AG09319 (cell line): ENCODE results near the gene PIK3C2G.

Experiments used
- DNase-seq: peaks from one replicate; pipeline ENCODE4 v3.0.0-alpha.2; 2010; ENCODE audit warnings: low read depth; ENCODE audit errors: extremely low read depth
- TF ChIP-seq, protein P1 (sequence below): IDR thresholded peaks from 2 replicates; pipeline ENCODE4 v1.5.1; 2011; ENCODE audit warnings: low read depth, mild to moderate bottlenecking, inconsistent platforms, low read length, moderate library complexity

PIK3C2G gene

DNA sequence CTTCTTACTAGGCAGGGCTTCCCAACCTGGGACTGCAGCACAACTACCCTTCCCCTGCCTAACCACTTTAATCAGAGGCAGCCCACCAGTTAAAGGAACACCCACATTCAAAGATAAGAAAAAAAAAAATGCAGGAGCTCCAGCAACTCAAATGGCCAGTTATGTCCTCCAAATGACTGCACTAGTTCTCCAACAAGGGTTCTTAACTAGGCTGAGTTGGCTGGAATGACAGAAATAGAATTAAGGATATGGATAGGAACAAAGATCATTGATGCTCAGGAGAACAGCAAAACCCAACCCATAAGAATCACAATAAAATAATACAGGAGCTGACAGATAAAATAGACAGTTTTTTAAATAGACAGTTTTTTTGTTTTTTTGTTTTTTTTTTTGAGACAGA is 322.3 kb downstream of the PIK3C2G start:
- TF ChIP-seq, protein P1, sequence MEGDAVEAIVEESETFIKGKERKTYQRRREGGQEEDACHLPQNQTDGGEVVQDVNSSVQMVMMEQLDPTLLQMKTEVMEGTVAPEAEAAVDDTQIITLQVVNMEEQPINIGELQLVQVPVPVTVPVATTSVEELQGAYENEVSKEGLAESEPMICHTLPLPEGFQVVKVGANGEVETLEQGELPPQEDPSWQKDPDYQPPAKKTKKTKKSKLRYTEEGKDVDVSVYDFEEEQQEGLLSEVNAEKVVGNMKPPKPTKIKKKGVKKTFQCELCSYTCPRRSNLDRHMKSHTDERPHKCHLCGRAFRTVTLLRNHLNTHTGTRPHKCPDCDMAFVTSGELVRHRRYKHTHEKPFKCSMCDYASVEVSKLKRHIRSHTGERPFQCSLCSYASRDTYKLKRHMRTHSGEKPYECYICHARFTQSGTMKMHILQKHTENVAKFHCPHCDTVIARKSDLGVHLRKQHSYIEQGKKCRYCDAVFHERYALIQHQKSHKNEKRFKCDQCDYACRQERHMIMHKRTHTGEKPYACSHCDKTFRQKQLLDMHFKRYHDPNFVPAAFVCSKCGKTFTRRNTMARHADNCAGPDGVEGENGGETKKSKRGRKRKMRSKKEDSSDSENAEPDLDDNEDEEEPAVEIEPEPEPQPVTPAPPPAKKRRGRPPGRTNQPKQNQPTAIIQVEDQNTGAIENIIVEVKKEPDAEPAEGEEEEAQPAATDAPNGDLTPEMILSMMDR, result no peak

DNA sequence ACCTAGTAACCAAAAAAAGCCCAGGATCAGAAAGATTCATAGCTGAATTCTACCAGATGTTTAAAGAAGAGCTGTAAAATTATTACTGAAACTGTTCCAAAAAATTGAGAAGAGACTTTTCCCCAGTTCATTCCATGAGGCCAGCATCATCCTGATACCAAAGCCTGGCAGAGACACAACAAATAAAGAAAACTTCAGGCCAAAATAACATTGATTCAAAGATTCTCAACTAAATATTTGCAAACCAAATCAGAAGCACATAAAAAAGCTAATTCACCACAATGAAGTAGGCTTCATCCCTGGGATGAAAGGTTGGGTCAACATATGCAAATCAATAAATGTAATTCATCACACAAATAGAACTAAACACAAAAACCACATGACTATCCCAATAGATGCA is 325.3 kb downstream of the PIK3C2G start:
- DNase-seq, result no peak
- TF ChIP-seq, protein P1, result no peak

More for the DNA sequence above, 322.3 kb downstream of the PIK3C2G start:
- no peak for DNase-seq

DNA sequence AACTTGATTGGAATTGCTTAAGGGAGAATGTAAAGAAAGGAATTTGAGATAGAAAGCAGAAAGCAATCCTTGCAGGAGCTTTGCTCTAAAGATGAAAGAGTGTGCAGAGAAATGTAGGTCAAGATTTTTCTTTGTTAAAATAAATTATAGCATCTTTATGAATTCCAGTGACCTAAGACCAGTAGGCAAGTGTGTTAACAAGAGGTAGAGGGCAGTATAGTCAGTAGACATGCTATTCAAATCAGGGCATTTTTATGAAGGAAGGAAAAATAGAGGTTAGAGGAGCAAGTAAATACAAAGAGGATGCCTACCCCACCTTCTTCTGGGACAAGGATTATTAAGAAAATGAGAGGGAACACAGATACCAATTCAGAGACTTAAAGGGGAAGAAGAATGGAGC is 328.0 kb downstream of the PIK3C2G start:
- no peak for DNase-seq
- TF ChIP-seq, protein P1, result no peak; the same call in 1 of the 2 replicates

DNA sequence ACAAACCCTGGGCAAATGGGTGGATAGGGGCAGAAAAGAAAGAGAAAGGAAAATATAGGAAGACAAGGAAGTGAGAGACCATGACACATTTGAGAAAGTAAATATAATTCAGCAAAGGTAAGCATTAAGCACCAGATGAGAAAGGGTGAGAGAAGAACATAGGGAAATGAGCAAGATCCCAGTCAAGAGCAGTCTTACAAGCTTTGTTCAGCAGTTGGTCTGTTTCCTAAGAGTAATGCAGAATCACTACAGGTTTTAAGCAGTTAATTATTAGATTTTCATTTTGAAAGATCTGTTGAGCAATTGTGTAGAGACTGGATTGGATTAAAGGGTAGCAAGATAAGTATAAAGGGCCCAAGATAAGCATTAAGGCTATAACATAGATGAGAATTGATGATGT is 330.2 kb downstream of the PIK3C2G start:
- no peak for DNase-seq
- TF ChIP-seq, protein P1, result no peak

DNA sequence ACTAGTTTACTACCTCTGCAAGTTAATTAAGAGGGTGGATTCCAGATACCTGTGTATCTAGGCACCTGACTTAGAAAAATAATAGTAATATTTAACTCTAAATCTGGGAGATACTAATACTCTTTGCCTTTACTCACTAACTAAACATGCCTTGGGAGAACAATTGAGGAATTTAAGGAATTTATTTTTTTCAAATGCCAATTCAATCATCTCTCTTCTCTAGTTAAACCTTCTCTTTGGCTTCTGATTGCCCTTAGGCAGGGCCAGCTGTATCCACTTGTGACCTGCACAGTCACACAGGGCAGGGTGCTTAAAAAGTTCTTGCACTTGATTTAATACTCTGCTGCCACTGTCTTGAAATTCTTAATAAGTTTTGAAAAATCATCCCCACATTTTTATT is 334.1 kb downstream of the PIK3C2G start:
- TF ChIP-seq, protein P1, result no peak
- no peak for DNase-seq

DNA sequence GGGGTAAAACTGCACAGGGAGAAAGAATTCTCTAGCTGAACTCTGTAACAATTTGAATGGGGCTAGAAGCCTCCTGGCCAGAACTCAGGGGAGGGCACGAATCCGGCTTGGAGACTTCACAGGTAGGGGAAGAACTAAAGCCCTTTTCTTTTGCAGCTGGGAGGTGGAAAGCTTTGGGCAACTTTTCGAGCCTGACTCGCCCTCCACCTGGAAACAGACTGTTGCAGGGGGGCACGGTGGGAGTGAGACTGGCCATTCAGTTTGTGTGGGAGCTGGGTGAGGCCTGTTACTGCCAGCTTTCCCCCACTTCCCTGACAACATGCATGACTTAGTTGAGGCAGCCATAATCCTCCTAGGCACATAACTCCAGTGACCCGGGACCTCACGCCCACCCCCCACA is 340.6 kb downstream of the PIK3C2G start:
- no peak for DNase-seq

DNA sequence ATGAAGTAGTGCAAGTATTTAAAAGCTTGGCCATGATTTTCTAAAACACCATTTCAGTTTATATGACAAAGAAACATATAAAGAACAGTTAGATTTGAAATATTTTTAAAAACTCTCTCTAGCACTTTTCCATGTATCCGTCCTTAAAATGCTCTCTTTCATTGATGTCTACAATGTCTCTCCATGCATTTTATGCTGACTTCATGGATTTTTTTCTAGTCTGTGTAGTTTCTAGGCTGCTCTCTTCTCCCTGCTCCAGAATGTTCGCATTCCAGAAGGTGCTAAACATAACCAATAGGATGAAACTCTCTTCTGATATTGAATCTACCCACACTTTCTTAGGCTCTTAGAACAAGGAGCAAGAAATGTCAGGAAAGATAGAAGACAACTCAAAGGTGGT is 351.7 kb downstream of the PIK3C2G start:
- TF ChIP-seq, protein P1, result no peak
- DNase-seq, result no peak

More for the DNA sequence above, 340.6 kb downstream of the PIK3C2G start:
- TF ChIP-seq, protein P1, result no peak
